Gastroesophageal sphincter (tissue), 4 donors: ENCODE results near the gene RGS17. TPM values are rescaled to one million over a fixed set of nuclear protein-coding genes. Genes with fewer than 3 reads are reported as not detected.
A peak's percentile ranks its signal among the peaks of the same experiment; 100 is the strongest.
"Not testable (repeated sequence)": the region's sequence is repeated elsewhere in the genome, so short reads cannot be mapped to it uniquely, and the experiment has no call there.

ENCODE experiments used
- ATAC-seq: fragments of 150-250 bp; one replicate; pipeline ENCODE4 v1.9.1; 2016; ENCODE audit warnings: mild to moderate bottlenecking, moderate library complexity
- H3K27ac ChIP-seq, 4 donors: fragments of 200-600 bp; sonication (generic) in 3 of 4; 1 replicate in 3 of 4; 2 replicates in 1 of 4; pipeline ENCODE4 v1.5.1; 2016 to 2019
- H3K27me3 ChIP-seq: fragments of 200-600 bp; sonication (generic); one replicate; pipeline ENCODE4 v1.5.1; 2019
- H3K36me3 ChIP-seq, 2 donors: fragments of 200-600 bp; sonication (generic); one replicate each; pipeline ENCODE4 v1.5.1; 2019; ENCODE audit warnings: control low read depth in 1 of 2
- H3K4me1 ChIP-seq, 3 donors: fragments of 200-600 bp; sonication (generic); 1 replicate in 2 of 3; 2 replicates in 1 of 3; pipeline ENCODE4 v1.5.1; 2016 to 2019; ENCODE audit warnings: control low read depth in 2 of 3
- H3K4me3 ChIP-seq, 2 donors: fragments of 200-600 bp; sonication (generic); one replicate each; pipeline ENCODE4 v1.5.1; 2019; ENCODE audit warnings: mild to moderate bottlenecking in 1 of 2, moderate library complexity in 1 of 2
- H3K9me3 ChIP-seq, 3 donors: fragments of 200-600 bp; sonication (generic); one replicate each; pipeline ENCODE4 v1.5.1; 2017 to 2019; ENCODE audit warnings: control low read depth in 2 of 3
- CTCF ChIP-seq, 4 experiments: fragments of 200-600 bp in 2 of 4; fragments of 450-650 bp in 2 of 4; sonication (generic) in 1 of 4; IDR thresholded peaks; one replicate each; pipeline ENCODE4 v1.5.1; 2017 to 2019; ENCODE audit warnings: antibody characterized with exemption in 4 of 4, mild to moderate bottlenecking in 2 of 4, moderate library complexity in 2 of 4
- EP300 ChIP-seq: sonication (generic); formaldehyde crosslinking; IDR thresholded peaks from one replicate; pipeline ENCODE4 v1.6.1; 2017; ENCODE audit warnings: antibody characterized with exemption, mild to moderate bottlenecking
- POLR2A ChIP-seq, 2 donors: fragments of 450-650 bp; IDR thresholded peaks; one replicate each; pipeline ENCODE4 v1.6.1; 2017; ENCODE audit warnings: antibody characterized with exemption in 2 of 2, mild to moderate bottlenecking in 2 of 2, moderate library complexity in 1 of 2
- POLR2AphosphoS5 ChIP-seq: sonication (generic); formaldehyde crosslinking; IDR thresholded peaks from one replicate; pipeline ENCODE4 v1.6.1; 2017; ENCODE audit warnings: antibody characterized with exemption
- WGBS, 2 donors: methylation state at CpG; one replicate each; pipeline ENCODE4 v1.1.5; 2018; ENCODE audit warnings: low coverage in 1 of 2; 5-methylcytosine and 5-hydroxymethylcytosine counted together
- total RNA-seq, 4 donors: library from RNA; depleted of rRNA; stranded (reverse); fragments of >200 nt; gene quantifications; one replicate each; pipeline ENCODE4 v1.1.0, GENCODE V29; 2016

Gene RGS17
- total RNA-seq, 4 donors from 2014 or later = 0.19 to 0.27 TPM; not detected in 2

GRCh38 chr6:152993847-152994246 is 137.2 kb downstream of the RGS17 start:
- no peak for ATAC-seq
- no peak for TF ChIP-seq CTCF (IDR thresholded peaks at IDR 0.05)
- no peak for TF ChIP-seq EP300

GRCh38 chr6:152993431-152993830 is 137.7 kb downstream of the RGS17 start:
- Histone ChIP-seq H3K4me3 (no peak overlapping the region), H3K36me3 (peaks cover 0 to 78% of the 10 kb centered on the region in 2 donors), H3K27ac (no peak overlapping the region), H3K27me3 (no peaks in the 10 kb centered on the region), H3K9me3 (no peaks in the 10 kb centered on the region), H3K4me1 (peaks cover 0 to under 1% (median 0%) of the 10 kb centered on the region in 3 donors)
- ATAC-seq = no peak
- TF ChIP-seq EP300 = no peak

More at GRCh38 chr6:152993847-152994246, 137.2 kb downstream of the RGS17 start:
- H3K4me1 ChIP-seq = peaks cover 0 to 4% (median 0%) of the 10 kb centered on the region in 3 donors
- H3K27ac ChIP-seq = no peak overlapping the region
- peaks cover 0 to 78% of the 10 kb centered on the region in 2 donors for H3K36me3 ChIP-seq
- H3K27me3 ChIP-seq = no peaks in the 10 kb centered on the region
- H3K9me3 ChIP-seq = no peaks in the 10 kb centered on the region
- H3K4me3 ChIP-seq = no peak overlapping the region

GRCh38 chr6:152986978-152987377 is 144.1 kb downstream of the RGS17 start:
- Histone ChIP-seq H3K4me3 (no peak overlapping the region), H3K9me3 (no peaks in the 10 kb centered on the region), H3K36me3 (peaks cover 0 to 25% of the 10 kb centered on the region in 2 donors), H3K4me1 (peaks cover 5 to 29% (median 13%) of the 10 kb centered on the region in 3 donors), H3K27me3 (no peaks in the 10 kb centered on the region), H3K27ac (no peak overlapping the region)
- WGBS, 2 donors = 75 to 82% methylated on average over 2 of the region's 2 CpGs
- ATAC-seq = no peak
- no peak for TF ChIP-seq POLR2A (IDR thresholded peaks at IDR 0.05)

- Histone ChIP-seq H3K27ac (peak overlapping the region in 3 of 4 donors; percentile 93 to 96 (median 93)), H3K4me1 (peaks cover 5 to 41% (median 14%) of the 10 kb centered on the region in 3 donors)
- not testable (repeated sequence) for H3K27me3 ChIP-seq, H3K4me3 ChIP-seq, H3K9me3 ChIP-seq, H3K36me3 ChIP-seq, ATAC-seq
- 82 to 87% methylated on average over 10 of the region's 11 CpGs for WGBS, 2 donors
These were observed 145.8 kb downstream of the RGS17 start for GRCh38 chr6:152985300-152985699.

GRCh38 chr6:152984513-152984872 is 146.6 kb downstream of the RGS17 start:
- Histone ChIP-seq H3K4me1 (peaks cover 5 to 41% (median 14%) of the 10 kb centered on the region in 3 donors), H3K27me3 (no peaks in the 10 kb centered on the region), H3K36me3 (peaks cover 0 to under 1% of the 10 kb centered on the region in 2 donors), H3K27ac (peak overlapping the region; percentile 79 to 96 (median 93)), H3K4me3 (peak overlapping the region; percentile 75 to 80), H3K9me3 (no peaks in the 10 kb centered on the region)
- TF ChIP-seq POLR2AphosphoS5 (no peak), CTCF (IDR thresholded peaks at IDR 0.05) (no peak), EP300 (no peak), POLR2A (IDR thresholded peaks at IDR 0.05) (no peak)
- ATAC-seq = no peak
- 3 to 4% methylated on average over 6 to 7 of the region's 7 CpGs for WGBS, 2 donors

GRCh38 chr6:152983637-152984512 is 147.2 kb downstream of the RGS17 start:
- Histone ChIP-seq H3K4me1 (peaks cover 5 to 41% (median 14%) of the 10 kb centered on the region in 3 donors), H3K27me3 (no peaks in the 10 kb centered on the region), H3K27ac (peak overlapping the region; percentile 79 to 96 (median 93)), H3K36me3 (no peaks in the 10 kb centered on the region), H3K4me3 (peak overlapping the region; percentile 75 to 80), H3K9me3 (no peaks in the 10 kb centered on the region)
- TF ChIP-seq POLR2A (IDR thresholded peaks at IDR 0.05) (peak in 1 of 2 donors; percentile 41), CTCF (IDR thresholded peaks at IDR 0.05) (no peak), POLR2AphosphoS5 (peak; percentile 71)
- ATAC-seq = peak; percentile 62
- WGBS, 2 donors = 0 to 1% methylated on average over 3 to 30 of the region's 38 CpGs
